NCI-H2029 treated with DMSO at 0.1 percent for 48 hours (cell line): Measurements from ENCODE around the gene ADAMTSL4.
A peak's percentile ranks its signal among the peaks of the same experiment; 100 is the strongest.

Experiments
- DNase-seq: peaks from one replicate; lab custom pipeline; 2025; lab: John Stamatoyannopoulos, UW

ADAMTSL4 gene

DNA sequence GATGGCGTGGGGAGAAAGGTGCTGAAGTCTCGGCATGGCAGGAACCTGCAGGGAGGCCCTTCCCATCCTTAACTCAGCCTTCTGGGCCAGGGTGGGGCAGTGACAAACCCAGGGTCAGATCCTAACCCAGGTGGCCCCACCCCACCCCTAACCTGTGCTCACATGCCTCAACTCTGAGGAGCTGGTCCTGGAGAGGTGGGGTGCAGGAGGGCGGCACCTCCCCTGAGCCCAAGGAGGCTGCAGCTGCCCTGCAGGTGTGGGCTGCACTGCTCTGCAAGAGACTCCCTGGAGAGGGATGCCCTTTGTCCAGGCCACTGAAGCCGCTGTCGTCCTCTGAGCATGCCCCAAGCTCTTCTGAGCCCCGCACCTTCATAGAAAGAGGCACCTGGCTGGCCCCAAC, 15.2 kb upstream of the ADAMTSL4 start:
- DNase-seq, result no peak

DNA sequence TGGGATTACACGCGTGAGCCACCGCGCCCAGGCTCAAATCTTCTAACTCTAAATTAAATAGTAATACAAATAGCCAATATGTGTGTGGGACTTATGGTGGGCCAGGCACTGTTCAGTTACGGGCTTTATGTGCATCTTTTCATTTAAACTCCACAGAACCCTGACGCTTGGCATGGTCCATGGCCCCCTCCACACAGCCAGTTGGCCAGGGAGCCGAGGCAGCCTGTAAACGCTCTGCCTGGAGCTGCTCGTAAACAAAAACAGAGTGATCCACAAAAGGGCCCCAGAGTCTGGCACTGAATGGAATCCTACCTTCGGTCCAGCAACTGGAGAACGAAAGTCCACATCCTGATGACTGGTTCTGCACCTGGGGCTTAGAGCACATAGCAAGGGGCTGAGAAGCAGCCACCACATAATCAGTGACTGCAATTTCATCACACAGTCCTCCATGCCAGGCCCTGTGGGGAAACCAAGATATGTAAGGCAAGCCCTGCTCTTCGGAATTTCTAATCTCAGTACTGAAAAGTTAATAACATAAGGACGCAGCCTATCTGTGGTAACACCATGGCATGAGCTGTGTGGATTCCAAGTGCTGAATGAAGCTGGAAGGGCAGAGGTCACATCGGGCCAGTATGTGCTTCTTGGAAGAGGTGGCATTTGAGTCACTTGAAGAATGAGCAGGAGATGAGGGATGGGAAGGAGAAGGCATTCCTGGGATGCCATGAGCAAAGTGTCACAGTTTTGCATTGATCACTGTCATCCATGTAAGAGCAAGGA, 13.5 kb upstream of the ADAMTSL4 start:
- DNase-seq, result no peak

DNA sequence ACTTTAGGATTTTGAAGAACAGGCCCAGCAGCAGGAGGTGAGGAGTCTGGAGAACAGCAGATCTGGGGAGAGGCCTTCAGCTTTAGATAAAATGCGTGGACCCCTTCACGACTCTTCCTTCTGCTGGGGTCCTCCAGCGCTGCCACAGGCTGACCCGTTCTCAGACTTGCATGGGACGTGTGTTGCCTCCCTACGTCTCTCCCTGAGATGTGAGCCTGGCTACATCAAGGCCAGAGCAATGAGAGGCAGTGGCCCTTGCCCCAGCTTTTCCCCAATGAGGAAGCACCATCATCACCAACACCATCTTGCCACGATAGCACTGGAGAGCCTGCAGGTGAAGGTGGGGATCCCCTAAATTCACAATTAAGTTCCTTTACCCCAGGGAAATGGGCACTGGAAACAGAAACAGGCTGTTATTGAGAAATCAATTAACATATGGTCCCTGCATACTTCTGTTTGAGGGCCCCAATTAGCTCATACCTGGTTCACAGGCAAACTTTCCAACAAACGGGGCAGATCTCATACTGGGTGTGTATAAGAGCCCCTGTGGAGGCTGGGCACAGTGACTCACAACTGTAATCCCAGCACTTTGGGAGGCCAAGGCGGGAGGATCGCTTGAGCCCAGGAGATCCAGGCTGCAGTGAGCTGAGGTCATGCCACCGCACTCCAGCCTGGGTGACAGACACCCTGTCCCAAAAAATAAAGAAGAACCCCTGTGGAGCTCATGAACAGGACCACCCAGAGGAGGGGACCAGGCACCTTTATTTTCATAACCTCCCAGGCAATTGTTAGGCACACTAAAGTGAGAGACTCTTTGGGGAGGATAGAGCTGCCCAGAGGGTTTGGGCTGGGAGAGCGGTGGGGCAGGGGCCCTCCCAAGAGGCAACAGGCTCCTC, 12.1 kb upstream of the ADAMTSL4 start:
- no peak for DNase-seq

DNA sequence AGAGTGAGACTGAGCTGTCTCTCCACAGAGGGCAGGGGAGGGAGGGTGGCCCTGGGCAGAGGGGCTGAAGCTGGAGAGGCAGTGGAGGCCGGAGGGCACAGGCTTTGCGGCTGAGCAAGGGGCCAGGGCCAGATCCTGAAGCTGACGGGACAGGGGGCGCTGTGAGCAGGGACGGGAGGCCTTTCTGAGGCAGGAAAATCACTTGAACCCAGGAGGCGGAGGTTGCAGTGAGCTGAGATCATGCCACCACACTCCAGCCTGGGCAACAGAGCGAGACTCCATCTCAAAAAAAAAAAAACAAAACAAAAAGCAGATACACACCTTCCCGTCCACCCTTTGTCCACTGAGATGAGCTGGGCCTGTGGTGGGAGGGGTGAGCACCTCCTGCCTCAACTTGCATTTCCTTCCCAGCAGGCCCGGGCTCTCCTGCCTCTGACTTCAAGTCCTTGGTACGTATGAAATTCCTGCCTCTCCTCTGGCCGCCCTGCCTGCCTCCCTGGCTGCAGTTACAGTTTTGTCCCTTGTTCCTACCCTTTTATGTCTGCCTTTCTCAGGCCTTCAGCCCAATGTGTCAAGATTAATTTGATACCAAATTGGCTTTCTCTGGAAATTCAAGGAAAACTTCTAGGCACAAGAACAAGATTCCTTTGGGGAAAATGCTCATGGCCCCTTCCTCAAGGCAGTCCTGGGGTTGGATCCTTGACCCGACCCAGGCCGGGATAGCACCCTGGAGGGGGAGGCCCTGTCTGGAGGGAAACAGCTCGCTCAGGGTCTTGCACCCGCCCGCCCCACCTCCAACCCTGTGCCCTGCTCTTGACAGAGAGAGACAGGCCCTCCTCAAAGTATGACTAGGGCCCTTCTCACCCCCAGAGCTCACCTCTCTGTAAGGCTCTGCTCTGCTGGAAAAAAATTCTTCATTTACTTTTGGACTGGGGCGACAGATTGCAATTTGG, 11.2 kb upstream of the ADAMTSL4 start:
- DNase-seq, result no peak

DNA sequence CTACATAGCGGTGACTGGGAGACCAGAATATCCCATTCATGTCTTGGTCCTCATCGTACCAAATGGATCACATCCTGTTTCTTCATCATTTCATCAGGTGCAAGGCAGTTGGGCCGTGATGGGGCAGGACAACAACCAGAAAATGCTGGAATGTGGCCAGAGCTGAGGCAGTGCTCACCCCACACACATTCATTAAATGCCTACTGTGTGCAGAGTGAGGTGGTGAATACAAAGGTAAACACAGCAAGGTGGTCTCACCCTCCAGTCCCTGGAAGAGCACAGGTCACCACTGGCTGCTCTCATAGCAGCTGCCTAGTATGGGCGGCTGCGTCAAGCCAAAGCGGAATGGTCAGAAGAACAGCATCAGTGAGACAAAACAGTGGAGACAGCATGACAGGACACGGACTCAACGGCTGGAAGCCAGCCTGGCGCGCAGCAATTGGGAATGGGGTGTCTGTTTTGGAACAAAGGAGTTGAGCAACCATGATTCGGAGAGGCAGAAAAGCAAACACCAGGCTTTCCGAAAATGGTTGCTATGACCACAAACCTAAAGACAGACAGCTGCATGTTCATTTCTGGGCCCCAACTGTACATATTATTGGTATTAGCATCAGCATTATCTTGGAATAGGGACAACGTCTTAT, 5.6 kb upstream of the ADAMTSL4 start:
- peak; percentile 56 for DNase-seq

DNA sequence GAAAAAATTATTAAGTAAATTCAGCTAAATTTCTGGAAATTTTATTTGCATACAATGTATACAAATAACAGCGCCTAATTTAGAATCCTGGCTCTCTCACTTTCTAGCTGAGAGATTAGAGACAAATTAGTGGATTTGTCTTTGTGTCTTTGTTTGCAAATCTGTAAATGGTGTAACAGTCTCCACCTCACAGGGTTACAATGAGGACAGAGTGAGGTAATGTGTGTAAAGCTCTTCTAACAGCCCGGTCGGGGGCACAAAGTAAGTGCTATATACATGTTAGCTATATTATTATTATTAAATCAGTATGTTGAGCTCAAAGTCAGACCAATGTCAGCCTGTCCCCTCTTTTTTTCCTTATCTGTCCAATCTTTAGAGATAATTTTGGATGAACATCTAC, 5.0 kb upstream of the ADAMTSL4 start:
- peak; percentile 56 for DNase-seq

DNA sequence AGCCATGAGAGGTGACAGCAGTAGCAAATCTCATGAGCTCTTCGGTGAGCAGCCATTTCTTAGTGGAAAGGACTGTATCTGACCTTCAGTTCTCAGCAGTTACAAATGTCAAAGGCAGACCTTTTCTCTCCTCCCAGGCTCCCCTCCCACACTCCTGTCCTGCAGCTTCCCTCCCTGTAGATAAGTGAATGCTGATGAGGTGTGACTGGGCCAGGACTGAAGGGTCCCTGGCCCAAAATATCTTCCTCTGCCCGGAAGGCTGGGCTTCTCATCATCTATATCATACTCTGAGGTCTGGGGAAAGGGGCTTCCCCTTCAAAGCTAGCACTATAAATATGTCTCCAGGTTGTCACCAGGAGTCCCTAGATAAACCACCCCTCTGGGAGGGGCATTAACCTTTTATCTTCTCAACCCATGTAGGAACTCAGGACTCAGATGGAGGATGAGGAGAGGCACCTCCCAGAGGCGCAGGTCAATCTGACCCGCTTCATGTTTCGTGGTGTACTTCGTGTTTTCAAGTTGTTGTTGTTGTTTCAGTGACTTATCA, 3.6 kb upstream of the ADAMTSL4 start:
- DNase-seq, result no peak

DNA sequence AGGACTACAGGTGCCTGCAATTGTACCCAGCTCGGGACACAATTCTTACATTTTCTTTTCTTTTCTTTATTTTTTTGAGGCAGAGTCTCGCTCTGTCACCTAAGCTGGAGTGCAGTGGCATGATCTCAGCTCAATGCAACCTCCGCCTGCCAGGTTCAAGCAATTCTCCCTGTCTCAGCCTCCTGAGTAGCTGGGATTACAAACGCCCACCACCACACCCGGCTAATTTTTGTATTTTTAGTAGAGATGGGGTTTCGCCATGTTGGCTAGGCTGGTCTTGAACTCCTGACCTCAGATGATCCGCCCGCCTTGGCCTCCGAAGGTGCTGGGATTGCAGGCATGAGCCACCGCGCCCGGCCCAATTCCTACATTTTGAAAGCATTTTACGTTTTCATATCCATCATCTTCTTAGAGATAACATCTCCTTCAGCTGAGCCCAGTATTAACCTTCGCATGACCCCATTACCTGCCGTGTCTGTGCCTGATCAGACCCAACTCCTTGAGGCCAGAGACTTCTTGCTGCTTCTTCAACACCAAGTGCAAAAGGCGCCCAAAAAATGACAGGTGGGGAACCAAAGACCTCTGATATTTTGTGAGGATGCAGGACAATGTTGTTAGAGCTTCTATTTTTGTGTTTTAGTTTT, 2.8 kb upstream of the ADAMTSL4 start:
- DNase-seq, result no peak

DNA sequence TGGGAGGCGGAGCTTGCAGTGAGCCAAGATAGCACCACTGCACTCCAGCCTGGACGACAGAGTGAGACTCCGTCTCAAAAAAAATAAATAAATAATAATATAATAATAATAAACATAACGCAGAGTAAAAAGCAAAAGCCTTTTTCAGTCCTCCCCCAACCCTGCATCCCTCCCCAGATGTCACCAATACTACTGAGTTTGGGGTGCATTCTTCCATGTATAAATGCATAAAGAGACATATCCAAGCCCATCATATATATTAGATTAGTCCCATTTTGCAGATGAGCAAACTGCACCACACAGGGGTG, 930 bp upstream of the ADAMTSL4 start:
- DNase-seq, result no peak

DNA sequence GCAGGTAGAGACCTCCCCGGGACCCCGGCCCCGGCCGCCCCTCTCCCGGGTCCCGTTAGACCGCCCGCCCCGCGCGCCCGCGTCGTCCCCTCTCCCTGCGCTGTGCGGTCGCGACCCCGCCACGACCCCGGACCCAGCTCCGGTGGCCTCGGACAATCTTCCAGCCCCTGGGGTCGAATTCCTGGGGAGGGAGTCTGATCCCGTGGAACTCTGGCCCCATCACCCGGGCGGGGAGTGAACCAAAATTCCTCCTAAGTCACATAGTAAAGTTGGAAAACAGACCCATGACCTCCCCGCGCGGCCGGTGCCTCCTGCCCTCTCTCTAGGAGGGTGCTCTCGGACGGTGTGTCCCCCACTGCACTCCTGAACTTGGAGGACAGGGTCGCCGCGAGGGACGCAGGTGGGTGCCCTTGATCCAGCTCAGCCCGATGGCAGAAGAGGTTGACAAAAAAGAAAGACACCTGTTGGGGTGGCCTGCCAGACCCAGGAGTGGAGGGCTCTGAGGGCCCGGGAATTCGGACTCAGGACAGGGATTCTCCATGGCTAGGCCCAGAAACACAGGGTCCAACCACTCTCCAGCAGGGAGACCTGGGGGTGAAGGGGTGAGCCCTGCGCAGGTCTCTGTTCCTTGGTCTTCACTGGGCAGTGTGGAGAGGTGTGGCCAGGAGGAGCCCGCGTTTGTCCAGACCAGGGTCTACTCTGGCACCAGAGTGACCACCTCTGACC, 451 bp downstream of the ADAMTSL4 start:
- no peak for DNase-seq

DNA sequence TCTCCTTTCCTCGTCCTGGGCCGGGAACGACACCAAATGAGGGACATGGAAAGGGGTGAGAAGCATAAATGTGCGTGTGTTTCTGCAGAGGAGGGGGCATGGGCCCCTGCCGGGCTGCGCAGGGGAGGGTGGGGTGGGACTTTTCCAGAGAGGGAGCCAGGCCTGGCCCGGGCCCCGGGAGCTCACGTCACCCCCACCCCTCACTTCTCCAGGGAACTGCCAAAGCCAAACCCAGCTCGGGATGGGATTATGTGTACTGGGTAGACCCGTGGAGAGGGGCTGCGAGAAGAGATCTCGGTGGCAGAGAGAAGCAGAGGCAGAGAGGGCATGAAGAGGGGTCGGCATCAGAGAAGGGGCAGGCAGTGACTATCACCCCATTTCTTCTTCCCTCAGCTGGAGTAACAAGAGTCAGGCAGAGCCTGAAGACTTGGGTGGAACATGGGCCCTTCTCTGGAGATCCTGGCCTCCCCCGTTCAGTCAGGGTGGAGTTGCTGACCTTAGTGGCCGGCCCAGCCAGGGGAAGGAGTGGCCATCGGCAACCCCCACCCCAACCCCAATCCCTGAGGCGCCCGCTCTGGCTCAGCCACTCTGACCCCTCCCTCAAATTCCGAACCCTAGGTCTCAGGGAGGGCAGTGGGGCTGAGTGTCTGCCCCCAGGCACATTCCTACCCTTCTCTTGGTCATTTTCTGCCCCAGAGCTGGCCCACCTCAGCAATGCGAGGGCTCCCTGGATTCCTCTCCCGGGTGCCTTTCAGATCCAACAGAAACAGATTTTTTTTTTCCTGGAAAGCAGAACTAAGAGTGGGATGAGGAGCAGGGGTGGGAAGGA, 1.2 kb downstream of the ADAMTSL4 start:
- no peak for DNase-seq

DNA sequence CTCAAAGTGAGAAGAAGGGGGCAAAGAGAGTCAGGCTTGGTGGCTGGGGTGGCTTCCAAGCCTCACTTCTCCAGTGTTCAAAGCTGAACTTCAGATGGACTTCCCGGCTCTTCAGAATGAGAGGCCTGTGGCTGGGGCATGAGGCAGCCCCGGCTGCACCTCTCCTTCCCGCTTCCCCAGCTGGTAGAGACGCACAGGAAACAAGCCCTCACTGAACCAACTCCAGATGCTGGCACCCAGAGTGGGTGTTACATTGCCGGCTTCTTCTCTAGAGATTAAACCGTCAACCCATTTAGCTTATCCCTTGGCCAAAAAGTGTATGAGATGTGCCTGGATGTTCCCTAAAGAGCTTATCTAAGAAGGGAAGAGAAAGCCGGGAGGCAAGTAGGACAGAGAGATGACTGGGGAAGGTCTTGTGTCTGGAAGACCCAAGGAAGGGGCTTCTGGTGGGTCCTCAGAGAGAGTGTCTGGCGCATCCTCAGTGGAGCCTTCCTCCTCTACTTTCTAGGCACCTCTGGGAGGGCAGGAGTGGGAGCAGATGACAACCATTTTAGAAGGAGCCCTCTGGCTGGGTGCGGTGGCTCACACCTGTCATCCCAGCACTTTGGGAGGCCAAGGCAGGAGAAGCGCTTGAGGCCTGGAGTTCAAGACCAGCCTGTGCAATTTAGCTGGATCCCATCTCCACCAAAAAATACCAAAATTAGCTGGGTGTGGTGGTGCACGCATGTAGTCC, 2.0 kb downstream of the ADAMTSL4 start:
- DNase-seq, result no peak

DNA sequence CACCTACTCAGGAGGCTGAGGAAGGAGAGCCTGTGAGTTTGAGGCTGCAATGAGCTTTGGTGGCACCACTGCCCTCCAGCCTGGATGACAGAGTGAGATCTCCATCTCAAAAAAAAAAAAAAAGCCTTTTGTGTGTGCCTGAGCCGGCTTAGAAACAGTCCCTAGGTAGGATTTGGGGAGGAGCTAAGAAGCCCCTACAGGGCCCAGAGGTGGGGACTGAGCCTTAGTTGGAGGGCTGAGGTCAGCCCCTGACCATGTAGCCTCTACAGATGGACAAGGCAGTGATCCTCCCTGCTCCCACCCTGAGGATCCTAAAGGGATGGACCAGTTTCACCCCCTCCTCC, 2.5 kb downstream of the ADAMTSL4 start:
- DNase-seq, result no peak

DNA sequence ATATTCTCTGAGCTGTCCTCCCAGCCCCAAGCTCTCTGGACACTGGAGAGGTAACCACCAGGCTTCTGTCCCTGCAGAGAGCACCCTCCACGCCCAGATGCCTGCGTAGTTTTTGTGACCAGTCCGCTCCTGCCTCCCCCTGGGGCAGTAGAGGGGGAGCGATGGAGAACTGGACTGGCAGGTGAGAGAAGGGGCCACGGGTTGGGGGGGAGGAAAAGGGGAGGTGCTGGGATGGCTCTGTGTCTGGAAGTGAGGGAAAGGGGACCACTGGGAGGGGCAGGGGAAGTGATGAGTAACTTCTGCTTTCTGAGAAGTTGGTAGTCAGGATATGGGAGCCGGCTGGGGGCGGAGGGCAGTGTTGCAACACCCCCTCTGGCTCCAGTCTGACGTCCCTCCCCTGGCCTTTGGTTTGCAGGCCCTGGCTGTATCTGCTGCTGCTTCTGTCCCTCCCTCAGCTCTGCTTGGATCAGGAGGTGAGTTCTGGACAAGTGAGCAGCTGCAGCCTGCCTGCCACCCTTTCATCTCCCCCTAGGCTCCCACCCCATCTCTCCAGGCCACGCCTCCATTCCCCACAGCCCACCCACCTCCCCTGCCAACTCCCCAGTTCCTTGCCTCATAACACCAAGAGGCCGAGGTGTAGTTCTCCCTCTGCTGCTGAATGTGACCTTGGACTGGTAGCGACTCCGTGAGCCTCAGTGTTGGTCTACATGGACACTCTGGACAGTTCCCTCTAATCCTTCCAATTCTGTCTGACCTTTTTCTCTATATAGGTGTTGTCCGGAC, 3.1 kb downstream of the ADAMTSL4 start:
- no peak for DNase-seq

DNA sequence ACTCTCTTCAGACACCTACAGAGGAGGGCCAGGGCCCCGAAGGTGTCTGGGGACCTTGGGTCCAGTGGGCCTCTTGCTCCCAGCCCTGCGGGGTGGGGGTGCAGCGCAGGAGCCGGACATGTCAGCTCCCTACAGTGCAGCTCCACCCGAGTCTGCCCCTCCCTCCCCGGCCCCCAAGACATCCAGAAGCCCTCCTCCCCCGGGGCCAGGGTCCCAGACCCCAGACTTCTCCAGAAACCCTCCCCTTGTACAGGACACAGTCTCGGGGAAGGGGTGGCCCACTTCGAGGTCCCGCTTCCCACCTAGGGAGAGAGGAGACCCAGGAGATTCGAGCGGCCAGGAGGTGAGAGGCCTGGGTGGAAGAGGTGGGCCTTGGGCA, 3.7 kb downstream of the ADAMTSL4 start:
- DNase-seq, result no peak

DNA sequence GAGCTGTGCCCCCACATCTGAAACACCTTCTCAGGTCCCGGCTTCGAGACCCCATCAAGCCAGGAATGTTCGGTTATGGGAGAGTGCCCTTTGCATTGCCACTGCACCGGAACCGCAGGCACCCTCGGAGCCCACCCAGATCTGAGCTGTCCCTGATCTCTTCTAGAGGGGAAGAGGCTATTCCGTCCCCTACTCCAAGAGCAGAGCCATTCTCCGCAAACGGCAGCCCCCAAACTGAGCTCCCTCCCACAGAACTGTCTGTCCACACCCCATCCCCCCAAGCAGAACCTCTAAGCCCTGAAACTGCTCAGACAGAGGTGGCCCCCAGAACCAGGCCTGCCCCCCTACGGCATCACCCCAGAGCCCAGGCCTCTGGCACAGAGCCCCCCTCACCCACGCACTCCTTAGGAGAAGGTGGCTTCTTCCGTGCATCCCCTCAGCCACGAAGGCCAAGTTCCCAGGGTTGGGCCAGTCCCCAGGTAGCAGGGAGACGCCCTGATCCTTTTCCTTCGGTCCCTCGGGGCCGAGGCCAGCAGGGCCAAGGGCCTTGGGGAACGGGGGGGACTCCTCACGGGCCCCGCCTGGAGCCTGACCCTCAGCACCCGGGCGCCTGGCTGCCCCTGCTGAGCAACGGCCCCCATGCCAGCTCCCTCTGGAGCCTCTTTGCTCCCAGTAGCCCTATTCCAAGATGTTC, 4.3 kb downstream of the ADAMTSL4 start:
- no peak for DNase-seq

DNA sequence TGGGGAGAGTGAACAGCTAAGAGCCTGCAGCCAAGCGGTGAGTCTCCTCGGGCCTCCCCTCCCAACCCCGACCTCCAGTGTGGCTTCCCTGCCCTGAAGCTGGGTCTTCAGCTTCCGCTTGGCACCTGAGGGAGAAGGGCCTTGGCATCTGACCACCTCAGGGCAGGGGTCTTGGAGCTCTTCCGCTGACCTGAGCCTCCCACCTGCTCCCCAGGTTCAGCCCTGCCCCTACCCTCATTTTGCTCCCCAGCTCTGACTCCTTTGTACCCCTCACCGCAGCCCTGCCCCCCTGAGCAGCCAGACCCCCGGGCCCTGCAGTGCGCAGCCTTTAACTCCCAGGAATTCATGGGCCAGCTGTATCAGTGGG, 4.9 kb downstream of the ADAMTSL4 start:
- DNase-seq, result no peak
